ENCODE results near the gene GCNT2.
"Not testable (repeated sequence)": the region's sequence is repeated elsewhere in the genome, so short reads cannot be mapped to it uniquely, and the experiment has no call there.

GCNT2 gene

DNA sequence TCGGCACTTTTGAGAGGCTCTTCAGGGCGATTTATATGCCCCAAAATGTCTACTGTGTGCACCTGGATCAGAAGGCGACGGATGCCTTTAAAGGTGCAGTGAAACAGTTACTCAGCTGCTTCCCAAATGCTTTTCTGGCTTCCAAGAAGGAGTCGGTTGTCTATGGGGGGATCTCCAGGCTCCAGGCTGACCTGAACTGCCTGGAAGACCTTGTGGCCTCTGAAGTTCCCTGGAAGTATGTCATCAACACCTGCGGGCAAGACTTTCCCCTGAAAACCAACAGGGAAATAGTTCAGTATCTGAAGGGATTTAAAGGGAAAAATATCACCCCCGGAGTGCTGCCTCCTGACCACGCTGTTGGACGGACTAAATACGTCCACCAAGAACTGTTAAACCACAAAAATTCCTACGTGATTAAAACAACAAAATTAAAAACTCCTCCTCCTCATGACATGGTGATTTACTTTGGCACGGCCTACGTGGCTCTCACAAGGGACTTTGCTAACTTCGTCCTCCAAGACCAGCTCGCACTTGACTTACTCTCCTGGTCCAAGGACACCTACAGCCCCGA, 8.2 kb downstream of the GCNT2 start:
- Histone ChIP-seq H3K9me3 (ENCODE audit: control insufficient read depth, low read length) (no peaks in the 10 kb centered on the region), H3K36me3 (ENCODE audit: control insufficient read depth, insufficient read depth, low read length) (no peaks in the 10 kb centered on the region), H3K4me3 (ENCODE audit: insufficient read depth, low read depth, low read length) (no peak overlapping the region), H3K27me3 (ENCODE audit: control insufficient read depth, insufficient read depth, low read length, poor library complexity, severe bottlenecking) (no peaks in the 10 kb centered on the region), H3K4me1 (ENCODE audit: control insufficient read depth, insufficient read depth, low read length) (no peaks in the 10 kb centered on the region), H3K27ac (ENCODE audit: insufficient read depth, low read depth, low read length, poor library complexity, severe bottlenecking) (no peak overlapping the region)
- 94% methylated on average over 16 of the region's 16 CpGs for WGBS, 2 experiments

DNA sequence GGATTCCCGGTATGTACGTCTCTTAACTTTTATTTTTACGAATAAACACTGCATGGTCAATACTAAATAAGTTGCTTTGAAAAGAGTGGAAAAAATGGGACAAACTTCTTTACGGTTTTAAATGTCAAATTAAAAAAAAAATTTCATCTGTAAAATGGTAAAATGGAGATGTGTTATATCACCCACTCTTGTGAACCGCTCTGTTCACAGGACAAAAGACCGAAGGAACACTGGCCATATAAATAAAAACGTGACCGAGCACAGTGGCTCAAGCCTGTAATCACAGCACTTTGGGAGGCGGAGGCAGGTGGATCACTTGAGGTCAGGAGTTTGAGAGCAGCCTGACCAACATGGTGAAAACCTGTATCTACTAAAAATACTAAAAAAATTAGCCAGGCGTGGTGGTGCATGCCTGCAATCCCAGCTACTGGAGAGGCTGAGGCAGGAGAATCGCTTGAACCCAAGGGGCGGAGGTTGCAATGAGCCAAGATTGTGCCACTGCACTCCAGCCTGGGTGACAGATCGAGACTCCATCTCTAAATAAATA, 8.8 kb downstream of the GCNT2 start:
- not testable (repeated sequence) for H3K9me3 ChIP-seq (ENCODE audit: control insufficient read depth, low read length); H3K27me3 ChIP-seq (ENCODE audit: control insufficient read depth, insufficient read depth, low read length, poor library complexity, severe bottlenecking); H3K4me3 ChIP-seq (ENCODE audit: insufficient read depth, low read depth, low read length); H3K36me3 ChIP-seq (ENCODE audit: control insufficient read depth, insufficient read depth, low read length); H3K4me1 ChIP-seq (ENCODE audit: control insufficient read depth, insufficient read depth, low read length); H3K27ac ChIP-seq (ENCODE audit: insufficient read depth, low read depth, low read length, poor library complexity, severe bottlenecking)
- 93 to 94% methylated on average over 12 of the region's 13 CpGs for WGBS, 2 experiments

DNA sequence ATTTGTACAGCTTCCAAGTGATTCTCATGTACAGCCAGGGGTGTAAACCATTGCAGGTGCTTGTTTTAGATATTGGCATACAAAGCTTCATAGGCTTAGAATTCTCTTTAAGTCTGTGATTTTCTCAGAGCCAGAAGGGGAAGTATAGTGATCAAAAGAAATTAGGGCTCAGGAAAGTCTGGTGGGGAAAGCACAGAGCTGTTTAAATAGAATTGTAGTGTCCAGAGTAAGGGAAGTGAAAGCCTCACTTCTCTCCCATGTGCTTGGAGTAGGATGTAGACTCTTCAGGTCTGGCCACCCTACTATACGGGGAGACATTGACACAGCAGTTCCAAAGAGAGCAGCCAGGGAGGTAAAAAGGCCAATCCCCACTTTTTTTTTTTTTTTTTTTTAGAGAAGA, 10.4 kb downstream of the GCNT2 start:
- no peaks in the 10 kb centered on the region for H3K9me3 ChIP-seq (ENCODE audit: control insufficient read depth, low read length)
- H3K4me1 ChIP-seq (ENCODE audit: control insufficient read depth, insufficient read depth, low read length), result no peaks in the 10 kb centered on the region
- WGBS, 2 experiments, result 67 to 85% methylated on average over 1 of the region's 1 CpG
- no peaks in the 10 kb centered on the region for H3K27me3 ChIP-seq (ENCODE audit: control insufficient read depth, insufficient read depth, low read length, poor library complexity, severe bottlenecking)
- no peak overlapping the region for H3K27ac ChIP-seq (ENCODE audit: insufficient read depth, low read depth, low read length, poor library complexity, severe bottlenecking)
- H3K36me3 ChIP-seq (ENCODE audit: control insufficient read depth, insufficient read depth, low read length), result no peaks in the 10 kb centered on the region
- H3K4me3 ChIP-seq (ENCODE audit: insufficient read depth, low read depth, low read length), result no peak overlapping the region

DNA sequence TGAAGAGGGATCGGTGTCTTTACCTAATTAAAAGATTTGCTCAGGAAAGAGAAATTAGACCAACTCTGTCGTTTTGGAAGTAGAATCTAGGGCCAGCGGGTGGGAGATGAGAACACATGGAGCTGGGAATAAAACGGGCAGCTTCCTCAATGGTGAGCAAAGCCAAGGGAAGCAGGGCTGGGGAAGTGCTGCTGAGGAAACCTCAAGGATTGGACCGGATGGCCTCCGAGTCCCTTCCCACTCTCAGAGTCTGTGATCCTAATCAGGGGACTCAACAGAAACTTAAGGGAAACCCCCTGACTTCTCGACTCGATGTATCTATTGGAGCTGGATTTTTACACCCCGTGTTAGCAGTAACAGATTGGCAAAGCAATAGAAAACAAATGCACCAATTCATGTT, 10.8 kb downstream of the GCNT2 start:
- no peaks in the 10 kb centered on the region for H3K27me3 ChIP-seq (ENCODE audit: control insufficient read depth, insufficient read depth, low read length, poor library complexity, severe bottlenecking)
- 84 to 85% methylated on average over 9 of the region's 9 CpGs for WGBS, 2 experiments
- no peaks in the 10 kb centered on the region for H3K36me3 ChIP-seq (ENCODE audit: control insufficient read depth, insufficient read depth, low read length)
- H3K4me3 ChIP-seq (ENCODE audit: insufficient read depth, low read depth, low read length), result no peak overlapping the region
- no peaks in the 10 kb centered on the region for H3K9me3 ChIP-seq (ENCODE audit: control insufficient read depth, low read length)
- H3K27ac ChIP-seq (ENCODE audit: insufficient read depth, low read depth, low read length, poor library complexity, severe bottlenecking), result no peak overlapping the region
- H3K4me1 ChIP-seq (ENCODE audit: control insufficient read depth, insufficient read depth, low read length), result no peaks in the 10 kb centered on the region

DNA sequence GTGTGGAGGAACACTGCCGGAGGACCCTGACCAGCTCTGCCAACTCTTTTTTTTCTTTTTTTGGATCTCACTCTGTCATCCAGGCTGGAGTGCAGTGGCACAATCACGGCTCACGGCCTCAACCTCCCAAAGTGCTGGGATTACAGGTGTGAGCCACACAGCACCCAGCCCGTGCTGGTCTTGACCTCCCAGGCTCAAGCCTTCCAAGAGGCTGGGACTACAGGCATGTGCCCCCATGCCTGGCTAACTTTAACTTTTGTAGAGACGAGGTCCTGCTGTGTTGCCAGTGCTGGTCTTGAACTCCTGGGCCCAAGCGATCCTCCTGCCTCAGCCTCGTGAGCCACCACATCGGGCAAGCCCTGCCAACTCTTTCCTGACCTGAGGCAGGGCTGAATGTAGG, 11.2 kb downstream of the GCNT2 start:
- Histone ChIP-seq H3K4me3 (ENCODE audit: insufficient read depth, low read depth, low read length) (no peak overlapping the region), H3K27me3 (ENCODE audit: control insufficient read depth, insufficient read depth, low read length, poor library complexity, severe bottlenecking) (no peaks in the 10 kb centered on the region), H3K36me3 (ENCODE audit: control insufficient read depth, insufficient read depth, low read length) (no peaks in the 10 kb centered on the region), H3K27ac (ENCODE audit: insufficient read depth, low read depth, low read length, poor library complexity, severe bottlenecking) (no peak overlapping the region), H3K9me3 (ENCODE audit: control insufficient read depth, low read length) (no peaks in the 10 kb centered on the region), H3K4me1 (ENCODE audit: control insufficient read depth, insufficient read depth, low read length) (no peaks in the 10 kb centered on the region)
- WGBS, 2 experiments, result 91 to 95% methylated on average over 8 of the region's 8 CpGs

DNA sequence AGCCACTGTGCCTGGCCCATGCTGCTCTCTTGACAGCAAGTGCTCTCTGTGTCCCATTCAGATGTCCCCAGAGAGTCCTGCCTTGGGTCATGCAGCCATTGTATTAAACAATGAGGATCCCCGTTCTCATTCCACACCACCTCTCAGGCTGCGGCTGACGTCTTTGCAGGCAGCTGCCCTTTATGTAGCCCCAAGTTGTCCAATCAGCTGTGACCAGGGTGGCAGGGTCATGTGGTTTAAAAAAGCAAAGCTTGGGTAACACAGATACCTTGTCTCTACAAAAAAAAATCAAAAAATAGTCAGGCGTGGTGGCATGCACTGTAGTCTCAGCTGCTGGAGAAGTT, 13.2 kb downstream of the GCNT2 start:
- 45 to 48% methylated on average over 4 of the region's 4 CpGs for WGBS, 2 experiments
- no peaks in the 10 kb centered on the region for H3K27me3 ChIP-seq (ENCODE audit: control insufficient read depth, insufficient read depth, low read length, poor library complexity, severe bottlenecking)

DNA sequence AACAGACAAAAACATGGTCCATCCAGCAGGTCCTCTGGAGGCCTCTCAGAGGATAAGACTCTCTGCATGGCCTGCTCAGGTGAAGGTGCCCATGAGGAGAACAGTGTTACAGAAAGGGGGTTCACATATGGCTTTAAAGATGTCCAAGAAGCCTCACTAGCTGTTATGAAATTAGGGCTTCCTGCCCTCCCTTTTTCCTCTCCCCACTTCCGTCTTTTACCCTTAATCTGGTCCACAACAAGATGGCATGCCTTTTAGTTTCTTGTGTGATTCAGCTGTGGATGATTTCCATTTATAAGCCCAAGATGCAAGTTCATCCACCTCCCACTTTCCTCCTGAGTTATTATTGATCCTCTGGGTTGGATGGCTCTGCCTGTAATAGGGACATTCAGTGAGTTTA, 14.0 kb downstream of the GCNT2 start:
- Histone ChIP-seq H3K27me3 (ENCODE audit: control insufficient read depth, insufficient read depth, low read length, poor library complexity, severe bottlenecking) (no peaks in the 10 kb centered on the region), H3K36me3 (ENCODE audit: control insufficient read depth, insufficient read depth, low read length) (no peaks in the 10 kb centered on the region), H3K4me3 (ENCODE audit: insufficient read depth, low read depth, low read length) (no peak overlapping the region), H3K27ac (ENCODE audit: insufficient read depth, low read depth, low read length, poor library complexity, severe bottlenecking) (no peak overlapping the region), H3K9me3 (ENCODE audit: control insufficient read depth, low read length) (no peaks in the 10 kb centered on the region), H3K4me1 (ENCODE audit: control insufficient read depth, insufficient read depth, low read length) (no peaks in the 10 kb centered on the region)
- 89 to 94% methylated on average over 1 of the region's 1 CpG for WGBS, 2 experiments

More for the DNA sequence above, 13.2 kb downstream of the GCNT2 start:
- H3K4me1 ChIP-seq (ENCODE audit: control insufficient read depth, insufficient read depth, low read length), result no peaks in the 10 kb centered on the region
- no peak overlapping the region for H3K27ac ChIP-seq (ENCODE audit: insufficient read depth, low read depth, low read length, poor library complexity, severe bottlenecking)
- H3K36me3 ChIP-seq (ENCODE audit: control insufficient read depth, insufficient read depth, low read length), result no peaks in the 10 kb centered on the region
- H3K4me3 ChIP-seq (ENCODE audit: insufficient read depth, low read depth, low read length), result no peak overlapping the region
- H3K9me3 ChIP-seq (ENCODE audit: control insufficient read depth, low read length), result no peaks in the 10 kb centered on the region

DNA sequence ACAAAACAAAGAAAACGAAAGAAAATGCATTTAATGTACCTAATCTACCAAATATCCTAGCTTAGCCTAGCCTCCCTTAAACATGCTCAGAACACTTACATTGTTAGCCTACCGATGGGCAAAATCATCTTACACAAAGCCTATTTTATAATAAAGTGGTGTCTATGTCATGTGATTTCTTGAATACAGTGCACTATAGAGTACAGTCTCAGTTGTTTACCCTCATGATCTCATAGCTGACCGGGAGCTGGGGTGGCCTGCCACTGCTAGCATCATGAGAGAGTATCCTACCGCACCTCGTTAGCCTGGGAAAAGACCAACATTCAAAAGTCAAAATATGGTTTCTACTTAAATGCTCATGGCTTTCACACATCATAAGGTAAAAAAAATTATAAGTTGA, 16.6 kb downstream of the GCNT2 start:
- Histone ChIP-seq H3K9me3 (ENCODE audit: control insufficient read depth, low read length) (no peaks in the 10 kb centered on the region), H3K36me3 (ENCODE audit: control insufficient read depth, insufficient read depth, low read length) (no peaks in the 10 kb centered on the region), H3K27ac (ENCODE audit: insufficient read depth, low read depth, low read length, poor library complexity, severe bottlenecking) (no peak overlapping the region), H3K4me3 (ENCODE audit: insufficient read depth, low read depth, low read length) (no peak overlapping the region), H3K4me1 (ENCODE audit: control insufficient read depth, insufficient read depth, low read length) (no peaks in the 10 kb centered on the region), H3K27me3 (ENCODE audit: control insufficient read depth, insufficient read depth, low read length, poor library complexity, severe bottlenecking) (no peaks in the 10 kb centered on the region)
- WGBS, 2 experiments, result 87 to 88% methylated on average over 4 to 5 of the region's 5 CpGs

DNA sequence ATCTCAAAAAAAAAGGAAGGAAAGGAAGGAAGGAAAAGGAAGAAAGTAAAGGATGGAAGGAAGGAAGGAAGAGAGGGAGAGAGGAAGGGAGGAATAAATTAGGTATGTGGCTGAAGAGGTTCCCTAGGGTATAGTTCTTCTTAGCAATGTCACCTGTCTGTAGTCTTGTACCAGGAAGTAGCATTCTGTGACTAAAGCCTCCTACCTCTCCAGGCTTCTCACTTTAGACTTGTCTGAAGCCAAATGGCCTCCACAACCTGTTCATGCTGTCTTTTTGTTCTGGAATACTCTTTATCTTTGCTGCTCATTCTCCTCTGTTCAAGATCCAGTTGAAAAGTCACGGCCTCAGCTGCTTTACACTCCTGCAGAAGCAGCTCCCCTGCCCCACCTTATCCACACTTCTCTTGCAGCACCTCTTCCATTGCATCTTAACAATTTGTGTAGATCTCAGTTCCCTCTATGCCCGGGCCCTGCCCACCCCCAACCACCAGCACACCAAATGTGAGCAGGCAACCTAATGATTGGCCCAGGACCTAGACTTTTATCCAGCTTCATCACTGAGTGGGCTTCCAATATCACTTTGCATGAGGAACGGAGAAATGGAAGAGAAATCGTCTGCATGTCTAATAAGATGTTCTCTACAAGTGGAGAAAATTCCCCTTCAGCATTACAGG, 19.1 kb downstream of the GCNT2 start:
- H3K36me3 ChIP-seq (ENCODE audit: control insufficient read depth, insufficient read depth, low read length), result no peaks in the 10 kb centered on the region

DNA sequence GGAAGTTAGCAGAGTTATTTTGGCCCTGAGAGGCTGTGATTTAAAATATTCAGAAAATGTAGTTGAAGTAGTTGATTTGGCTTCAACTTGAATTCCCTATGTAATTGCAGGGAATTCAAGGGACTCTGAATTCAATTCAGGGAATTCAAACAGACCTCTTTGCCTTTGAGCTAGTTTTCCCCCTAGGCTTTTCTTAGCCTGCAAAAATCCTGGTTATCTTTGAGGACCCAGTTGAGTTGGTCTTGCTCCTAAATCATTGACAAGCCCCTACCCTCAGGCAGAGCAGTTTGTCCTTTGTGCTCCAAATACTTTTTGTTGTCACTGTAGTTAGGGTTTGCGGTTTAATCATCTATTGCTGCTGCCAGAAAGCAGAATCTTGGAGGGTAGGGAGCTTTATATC, 20.4 kb downstream of the GCNT2 start:
- Histone ChIP-seq H3K9me3 (ENCODE audit: control insufficient read depth, low read length) (no peaks in the 10 kb centered on the region), H3K4me3 (ENCODE audit: insufficient read depth, low read depth, low read length) (no peak overlapping the region), H3K27me3 (ENCODE audit: control insufficient read depth, insufficient read depth, low read length, poor library complexity, severe bottlenecking) (no peaks in the 10 kb centered on the region), H3K27ac (ENCODE audit: insufficient read depth, low read depth, low read length, poor library complexity, severe bottlenecking) (no peak overlapping the region), H3K4me1 (ENCODE audit: control insufficient read depth, insufficient read depth, low read length) (no peaks in the 10 kb centered on the region), H3K36me3 (ENCODE audit: control insufficient read depth, insufficient read depth, low read length) (no peaks in the 10 kb centered on the region)
- 88 to 100% methylated on average over 1 of the region's 1 CpG for WGBS, 2 experiments

More for the DNA sequence above, 19.1 kb downstream of the GCNT2 start:
- Histone ChIP-seq H3K27me3 (ENCODE audit: control insufficient read depth, insufficient read depth, low read length, poor library complexity, severe bottlenecking) (no peaks in the 10 kb centered on the region), H3K4me3 (ENCODE audit: insufficient read depth, low read depth, low read length) (no peak overlapping the region), H3K9me3 (ENCODE audit: control insufficient read depth, low read length) (no peaks in the 10 kb centered on the region), H3K4me1 (ENCODE audit: control insufficient read depth, insufficient read depth, low read length) (no peaks in the 10 kb centered on the region), H3K27ac (ENCODE audit: insufficient read depth, low read depth, low read length, poor library complexity, severe bottlenecking) (no peak overlapping the region)
- WGBS, 2 experiments, result 92 to 95% methylated on average over 4 of the region's 4 CpGs

All from ectodermal cell (in vitro differentiated cells).